SK-N-SH (cell line): ENCODE results near the gene FYN. TPM values are rescaled to one million over a fixed set of nuclear protein-coding genes. Genes with fewer than 3 reads are reported as not detected.

ENCODE experiments used
- CTCF ChIA-PET: fragments of 300-600, 350-600 bp; formaldehyde crosslinking; extraction: SDS; loops from one replicate; lab custom pipeline; 2021; lab: Yijun Ruan, JAX
- POLR2A ChIA-PET: fragments of 350-600 bp; sonication (Branson Sonifier 250); formaldehyde crosslinking; extraction: SDS; loops from one replicate; lab custom pipeline; 2020; ENCODE audit warnings: antibody characterized with exemption, inconsistent platforms; lab: Yijun Ruan, JAX
- DNase-seq: peaks from one replicate; pipeline ENCODE4 v3.0.0; 2012
- H2AFZ ChIP-seq: fragments of 200-600 bp; sonication (generic); 2 replicates; pipeline ENCODE4 v1.8.1; 2016; ENCODE audit warnings: antibody characterized with exemption, mild to moderate bottlenecking, low read depth
- H3F3A ChIP-seq: fragments of 200-600 bp; sonication (generic); replicated peaks from 2 replicates; pipeline ENCODE3; 2016; ENCODE audit warnings: antibody characterized with exemption, mild to moderate bottlenecking; ENCODE audit not compliant: insufficient read depth
- H3K27ac ChIP-seq, 2 experiments: fragments of 200-500 bp in 1 of 2; fragments of 200-600 bp in 1 of 2; sonication (Bioruptor generic) in 1 of 2; sonication (generic), shearing (Covaris generic) in 1 of 2; 2 replicates each; pipeline versions ENCODE4 v1.5.1 to v1.6.1; 2014 to 2016; ENCODE audit warnings: low read depth in 2 of 2, inconsistent platforms in 1 of 2, low read length in 1 of 2, mild to moderate bottlenecking in 1 of 2, mixed read lengths in 1 of 2
- H3K27me3 ChIP-seq: fragments of 200-600 bp; sonication (generic), shearing (Covaris generic); 2 replicates; pipeline ENCODE4 v1.6.1; 2016; ENCODE audit warnings: mixed run types; ENCODE audit not compliant: insufficient read depth
- H3K36me3 ChIP-seq, 2 experiments: fragments of 200-500 bp in 1 of 2; fragments of 200-600 bp in 1 of 2; sonication (Bioruptor generic) in 1 of 2; sonication (generic) in 1 of 2; replicated peaks in 1 of 2; 2 replicates each; pipeline versions ENCODE3 to v1.5.1; 2014 to 2016; ENCODE audit warnings: low read length in 1 of 2, mild to moderate bottlenecking in 1 of 2; ENCODE audit not compliant: insufficient read depth in 2 of 2, control insufficient read depth in 1 of 2
- H3K4me1 ChIP-seq, 2 experiments: fragments of 200-500 bp in 1 of 2; fragments of 200-600 bp in 1 of 2; sonication (Bioruptor generic) in 1 of 2; sonication (generic), shearing (Covaris generic) in 1 of 2; 2 replicates each; pipeline versions ENCODE4 v1.5.1 to v1.6.1; 2014 to 2016; ENCODE audit warnings: low read depth in 1 of 2, low read length in 1 of 2, mixed run types in 1 of 2; ENCODE audit not compliant: insufficient read depth in 2 of 2, control insufficient read depth in 1 of 2
- H3K4me2 ChIP-seq: fragments of 200-600 bp; sonication (generic), shearing (Covaris generic); 2 replicates; pipeline ENCODE4 v1.6.1; 2017; ENCODE audit warnings: mixed run types
- H3K4me3 ChIP-seq, 2 experiments: fragments of 200-500 bp in 1 of 2; fragments of 200-600 bp in 1 of 2; sonication (Bioruptor generic) in 1 of 2; sonication (generic), shearing (Covaris generic) in 1 of 2; 2 replicates each; pipeline versions ENCODE4 v1.5.1 to v1.8.1; 2014 to 2016; ENCODE audit warnings: low read depth in 2 of 2, inconsistent platforms in 1 of 2, low read length in 1 of 2, mild to moderate bottlenecking in 1 of 2, mixed read lengths in 1 of 2, moderate library complexity in 1 of 2
- H3K79me2 ChIP-seq: fragments of 200-600 bp; sonication (generic); 2 replicates; pipeline ENCODE4 v1.8.1; 2017; ENCODE audit warnings: mild to moderate bottlenecking; ENCODE audit not compliant: insufficient read depth
- H3K9ac ChIP-seq: fragments of 200-600 bp; sonication (generic); 2 replicates; pipeline ENCODE4 v1.6.1; 2017; ENCODE audit warnings: mixed run types
- H3K9me2 ChIP-seq: fragments of 200-600 bp; sonication (generic); 2 replicates; pipeline ENCODE4 v1.6.1; 2017; ENCODE audit warnings: mixed run types
- H3K9me3 ChIP-seq: fragments of 200-600 bp; sonication (generic); 2 replicates; pipeline ENCODE4 v1.6.1; 2017; ENCODE audit warnings: mixed run types, mild to moderate bottlenecking, moderate library complexity
- H4K20me1 ChIP-seq: fragments of 200-600 bp; sonication (generic); 2 replicates; pipeline ENCODE4 v1.6.1; 2017; ENCODE audit warnings: mild to moderate bottlenecking, mixed run types; ENCODE audit not compliant: insufficient read depth
- EP300 ChIP-seq, 2 experiments: IDR thresholded peaks; 2 replicates each; pipeline versions ENCODE4 v1.4.0 to v1.6.1; 2012; ENCODE audit warnings: borderline replicate concordance in 1 of 2, low read depth in 1 of 2, low read length in 1 of 2
- GABPA ChIP-seq: IDR thresholded peaks from 2 replicates; pipeline ENCODE4 v1.4.0; 2012; ENCODE audit warnings: low read depth, mild to moderate bottlenecking
- IRF3 ChIP-seq: fragments of 150-350 bp; IDR thresholded peaks from 2 replicates; pipeline ENCODE4 v1.6.1; 2016; ENCODE audit warnings: mild to moderate bottlenecking, low read depth, low read length
- JUND ChIP-seq: IDR thresholded peaks from 2 replicates; pipeline ENCODE4 v1.4.0; 2012
- MAX ChIP-seq: IDR thresholded peaks from 2 replicates; pipeline ENCODE4 v1.4.0; 2012; ENCODE audit warnings: low read depth
- MEF2A ChIP-seq: IDR thresholded peaks from 2 replicates; pipeline ENCODE4 v1.4.0; 2012; ENCODE audit warnings: low read depth, borderline replicate concordance
- MXI1 ChIP-seq: IDR thresholded peaks from 2 replicates; pipeline ENCODE4 v1.6.1; 2012; ENCODE audit warnings: mild to moderate bottlenecking, low read depth, low read length, improper control_type of control experiment
- PBX3 ChIP-seq: IDR thresholded peaks from 2 replicates; pipeline ENCODE4; 2012
- POLR2AphosphoS5 ChIP-seq: IDR thresholded peaks from 2 replicates; pipeline ENCODE4 v1.6.1; 2012; ENCODE audit warnings: low read depth, low read length
- RAD21 ChIP-seq: IDR thresholded peaks from 2 replicates; pipeline ENCODE4 v1.6.1; 2012; ENCODE audit warnings: mild to moderate bottlenecking, low read length
- REST ChIP-seq: IDR thresholded peaks from 2 replicates; pipeline ENCODE4 v1.6.1; 2012; ENCODE audit warnings: mild to moderate bottlenecking, low read depth, low read length, moderate library complexity
- RFX5 ChIP-seq: IDR thresholded peaks from 2 replicates; pipeline ENCODE4 v1.6.1; 2012; ENCODE audit warnings: mild to moderate bottlenecking, improper control_type of control experiment, low read length
- RXRA ChIP-seq: IDR thresholded peaks from 2 replicates; pipeline ENCODE4 v1.4.0; 2012; ENCODE audit warnings: low read depth, mild to moderate bottlenecking, borderline replicate concordance
- SIN3A ChIP-seq: IDR thresholded peaks from 2 replicates; pipeline ENCODE4 v1.6.1; 2012; ENCODE audit warnings: low read depth, mild to moderate bottlenecking, low read length, moderate library complexity, borderline replicate concordance
- TAF1 ChIP-seq: IDR thresholded peaks from 2 replicates; pipeline ENCODE4 v1.6.1; 2012; ENCODE audit warnings: low read depth, mild to moderate bottlenecking, low read length, moderate library complexity, borderline replicate concordance
- TCF12 ChIP-seq: IDR thresholded peaks from 2 replicates; pipeline ENCODE4 v1.4.0; 2012
- USF1 ChIP-seq: IDR thresholded peaks from 2 replicates; pipeline ENCODE4 v1.4.0; 2012; ENCODE audit warnings: low read depth, borderline replicate concordance
- USF2 ChIP-seq: fragments of 150-350 bp; IDR thresholded peaks from 2 replicates; pipeline ENCODE4 v1.6.1; 2017; ENCODE audit warnings: antibody characterized with exemption, low read length, low read depth, borderline replicate concordance
- YY1 ChIP-seq: IDR thresholded peaks from 2 replicates; pipeline ENCODE4 v1.4.0; 2012; ENCODE audit warnings: low read depth, mild to moderate bottlenecking
- ZBTB33 ChIP-seq: IDR thresholded peaks from 2 replicates; pipeline ENCODE4 v1.4.0; 2012; ENCODE audit warnings: low read depth, borderline replicate concordance
- WGBS: methylation state at CpG from one replicate; pipeline ENCODE4 v1.1.6; 2017; ENCODE audit warnings: low lambda C conversion rate; 5-methylcytosine and 5-hydroxymethylcytosine counted together
- polyA plus RNA-seq, 3 experiments: library from polyadenylated mRNA; depleted of rRNA; stranded (reverse); fragments of >200 nt; gene quantifications; 2 replicates each; pipeline ENCODE4 v1.2.3, GENCODE V29; 2012

FYN gene
- polyA plus RNA-seq, 1 of the 3 experiments (the other 2 are of a cell fraction), result 31.0 TPM

- peaks cover 10% of the 10 kb centered on the region; the same call in 1 of the 2 replicates for H3K79me2 ChIP-seq
- ChIA-PET POLR2A (no interaction called here), CTCF (no interaction called here)
- H3K9me2 ChIP-seq, result no peaks in the 10 kb centered on the region
- H3K27me3 ChIP-seq, result no peaks in the 10 kb centered on the region
- no peaks in the 10 kb centered on the region for H3K9me3 ChIP-seq
- DNase-seq, result no peak
- no peak overlapping the region for H2AFZ ChIP-seq
- H3K27ac ChIP-seq, result no peak overlapping the region
- no peaks in the 10 kb centered on the region for H3F3A ChIP-seq
- H3K4me1 ChIP-seq, result peaks cover 0 to 13% of the 10 kb centered on the region in 2 experiments; a peak in 2 of 4 replicates
- no peak overlapping the region for H3K4me2 ChIP-seq
- H3K36me3 ChIP-seq, result peaks cover 0 to 2% of the 10 kb centered on the region in 2 experiments
- WGBS, result 88% methylated on average over 9 of the region's 9 CpGs
- TF ChIP-seq JUND (no peak), MEF2A (no peak), IRF3 (no peak), TAF1 (no peak), SIN3A (no peak), RFX5 (no peak), POLR2AphosphoS5 (no peak), USF2 (no peak), RXRA (no peak), USF1 (no peak), PBX3 (no peak), YY1 (no peak), RAD21 (no peak), MXI1 (no peak), MAX (no peak), GABPA (no peak), EP300 (IDR thresholded peaks at IDR 0.05; ENCODE audit: borderline replicate concordance in 1 of 2, low read depth in 1 of 2, low read length in 1 of 2) (no peak), REST (no peak), TCF12 (no peak), ZBTB33 (no peak)
- no peaks in the 10 kb centered on the region for H4K20me1 ChIP-seq
- H3K9ac ChIP-seq, result no peak overlapping the region
- no peak overlapping the region for H3K4me3 ChIP-seq
Observed at GRCh38 chr6:111842271-111842822, 30.9 kb downstream of the FYN start.
